ENCODE data around the gene TSPAN4.
A peak's percentile ranks its signal among the peaks of the same experiment; 100 is the strongest.

TSPAN4 gene, protein sequence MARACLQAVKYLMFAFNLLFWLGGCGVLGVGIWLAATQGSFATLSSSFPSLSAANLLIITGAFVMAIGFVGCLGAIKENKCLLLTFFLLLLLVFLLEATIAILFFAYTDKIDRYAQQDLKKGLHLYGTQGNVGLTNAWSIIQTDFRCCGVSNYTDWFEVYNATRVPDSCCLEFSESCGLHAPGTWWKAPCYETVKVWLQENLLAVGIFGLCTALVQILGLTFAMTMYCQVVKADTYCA

DNA sequence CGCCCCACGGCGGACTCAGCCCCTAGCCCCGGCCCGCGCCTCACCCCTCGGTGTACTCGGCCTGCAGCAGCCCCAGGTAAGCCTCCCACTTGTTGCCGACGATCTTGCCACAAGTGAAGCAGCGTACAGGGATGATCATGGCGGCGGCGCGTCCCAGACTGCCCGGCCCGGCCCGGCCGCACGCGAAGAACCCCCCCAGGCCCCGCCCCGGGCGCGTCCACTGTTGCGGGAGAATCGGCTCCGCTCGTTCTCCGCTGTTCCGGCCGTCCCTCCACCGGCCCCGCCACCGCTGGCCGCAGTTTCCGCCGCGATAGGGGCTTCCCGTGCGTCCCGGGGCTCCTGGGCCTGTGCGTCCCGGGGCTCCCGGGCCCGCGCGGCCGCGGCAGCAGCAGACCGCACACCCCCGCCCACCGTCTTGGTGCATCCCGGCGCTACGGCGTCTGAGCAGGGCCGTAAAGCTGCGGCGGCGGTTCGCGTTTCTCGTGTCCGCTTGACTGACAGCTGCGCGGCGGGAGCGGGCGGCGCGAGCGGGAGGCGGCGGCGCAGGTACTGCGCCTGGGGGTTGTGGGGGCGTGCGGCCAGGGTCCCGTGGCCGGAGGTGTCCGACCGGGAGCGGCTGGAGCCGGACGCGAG, at the start of gene TSPAN4, which contains the start of gene POLR2L:
Gene TSPAN4, plus strand, starts transcription at position 483 of the 633 bp plus-strand sequence. CDS start 7,453 bp downstream, outside the sequence.
Gene POLR2L, minus strand, starts transcription at position 160 of the 633 bp plus-strand sequence. Its CDS starts 21 bp downstream, at position 139.
- TF ChIP-seq POLR2A (IDR thresholded peaks at IDR 0.05; ENCODE audit: low read depth, low read length), result peak; percentile 99
- DNase-seq (ENCODE audit: insufficient read length, low spot score) (no peak), FAIRE-seq (no peak)

- no peak for DNase-seq (ENCODE audit: insufficient read length, low spot score)
- TF ChIP-seq POLR2A (IDR thresholded peaks at IDR 0.05; ENCODE audit: low read depth, low read length), result no peak
- no peak for FAIRE-seq
Observed at GRCh38 chr11:792873-793272, 49.8 kb upstream of the TSPAN4 start.

DNA sequence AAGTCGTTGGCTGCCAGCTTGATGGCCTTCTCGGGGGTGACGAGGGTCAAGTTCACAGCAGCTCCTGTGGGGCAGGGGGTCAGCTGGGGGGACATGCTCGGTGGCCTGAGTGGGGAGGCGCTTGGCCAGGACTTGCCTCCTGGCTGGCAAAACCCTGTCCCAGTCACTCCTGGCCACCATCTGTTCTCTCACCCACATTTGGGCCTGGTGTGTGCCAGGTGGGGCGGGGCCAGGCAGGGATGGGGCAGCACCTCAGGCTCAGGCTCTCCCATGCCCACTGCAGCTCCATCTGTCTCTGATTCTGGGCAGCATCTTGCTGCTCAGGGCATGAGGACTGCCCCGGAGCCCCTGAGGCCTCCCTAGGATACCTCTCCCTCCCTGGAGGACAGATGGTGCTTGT, 49.1 kb upstream of the TSPAN4 start:
- FAIRE-seq, result no peak
- no peak for DNase-seq (ENCODE audit: insufficient read length, low spot score)
- no peak for TF ChIP-seq POLR2A (IDR thresholded peaks at IDR 0.05; ENCODE audit: low read depth, low read length)

DNA sequence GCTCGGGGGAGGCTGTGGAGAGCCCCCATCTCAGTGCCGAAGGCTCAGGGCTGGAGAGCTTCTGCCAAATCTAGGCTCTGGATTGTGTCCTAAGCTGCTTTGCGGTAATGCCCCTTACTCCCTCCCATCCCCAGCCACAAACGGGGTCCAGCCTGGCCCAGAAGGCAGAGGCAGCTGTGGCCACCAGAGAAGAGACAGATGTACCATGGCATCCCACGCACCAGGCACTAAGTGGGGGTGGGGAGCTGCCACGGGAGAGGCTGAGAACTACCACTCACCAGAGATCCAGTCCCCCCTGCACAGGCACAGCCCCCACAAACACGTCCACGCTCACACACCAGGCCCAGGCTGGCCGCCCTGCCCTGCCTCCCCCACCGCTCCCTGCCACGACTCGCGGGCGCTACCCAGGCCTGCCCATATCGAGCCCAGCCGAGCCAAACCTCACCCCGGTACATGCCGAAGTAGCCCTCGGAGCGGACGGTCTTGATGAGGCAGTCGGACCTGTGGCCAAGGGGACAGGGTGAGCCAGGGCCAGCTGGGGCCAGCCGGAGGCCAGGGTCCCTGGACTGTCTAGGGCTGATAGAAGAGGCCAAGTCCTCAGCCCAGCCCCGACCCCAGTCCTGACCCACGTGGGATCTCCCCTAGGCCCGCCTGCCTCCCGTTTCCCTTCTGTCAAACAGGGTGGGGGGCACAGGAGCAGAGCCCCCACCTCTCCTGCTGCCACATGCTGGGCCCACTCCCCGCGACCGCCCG, 48.5 kb upstream of the TSPAN4 start:
- FAIRE-seq (no peak), DNase-seq (ENCODE audit: insufficient read length, low spot score) (no peak)
- TF ChIP-seq POLR2A (IDR thresholded peaks at IDR 0.05; ENCODE audit: low read depth, low read length), result no peak

- FAIRE-seq, result no peak
Observed at GRCh38 chr11:794766-795633, 47.7 kb upstream of the TSPAN4 start.

GRCh38 chr11:795634-796564, 46.8 kb upstream of the TSPAN4 start:
- DNase-seq (ENCODE audit: insufficient read length, low spot score) (peak; percentile 97), FAIRE-seq (no peak)
- peak; percentile 58 for TF ChIP-seq POLR2A (IDR thresholded peaks at IDR 0.05; ENCODE audit: low read depth, low read length)

More at GRCh38 chr11:794766-795633, 47.7 kb upstream of the TSPAN4 start:
- DNase-seq (ENCODE audit: insufficient read length, low spot score), result no peak
- TF ChIP-seq POLR2A (IDR thresholded peaks at IDR 0.05; ENCODE audit: low read depth, low read length), result no peak

DNA sequence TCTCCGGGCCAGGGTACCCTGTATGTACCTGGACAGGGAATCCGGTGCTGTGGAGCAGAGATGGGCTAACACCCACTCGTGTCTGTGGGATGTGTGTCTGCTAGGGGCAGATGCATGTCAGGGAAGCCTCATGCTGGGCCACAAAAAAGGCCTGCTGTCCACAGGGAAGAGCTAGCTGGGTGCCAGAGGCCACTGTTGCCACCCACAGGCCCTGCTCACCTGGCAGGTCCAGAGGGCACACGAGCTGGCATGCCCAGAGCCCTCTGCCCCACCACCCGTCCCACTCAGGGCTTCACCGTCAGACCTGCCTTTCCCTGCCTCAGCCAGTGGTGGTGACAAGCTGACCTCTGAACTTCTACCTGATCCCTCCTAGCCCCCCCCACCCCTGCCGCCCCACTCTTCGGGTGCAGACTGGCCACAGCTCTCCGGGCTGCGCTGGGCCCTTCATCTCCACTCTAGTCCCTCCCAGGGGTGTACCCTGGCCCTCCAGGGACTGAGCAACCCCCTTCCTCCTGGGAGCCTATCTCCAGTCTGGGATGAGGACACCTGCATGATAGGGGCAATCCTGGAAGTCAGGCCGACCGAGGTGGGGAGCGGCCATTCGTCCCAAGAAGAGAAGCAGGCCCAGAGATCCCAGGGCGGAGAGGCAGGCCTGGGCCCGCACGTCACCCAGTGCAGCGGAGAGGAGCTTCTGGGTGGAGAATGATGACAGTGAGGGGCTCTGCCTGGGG, 45.9 kb upstream of the TSPAN4 start:
- no peak for FAIRE-seq
- DNase-seq (ENCODE audit: insufficient read length, low spot score), result no peak
- TF ChIP-seq POLR2A (IDR thresholded peaks at IDR 0.05; ENCODE audit: low read depth, low read length), result no peak

DNA sequence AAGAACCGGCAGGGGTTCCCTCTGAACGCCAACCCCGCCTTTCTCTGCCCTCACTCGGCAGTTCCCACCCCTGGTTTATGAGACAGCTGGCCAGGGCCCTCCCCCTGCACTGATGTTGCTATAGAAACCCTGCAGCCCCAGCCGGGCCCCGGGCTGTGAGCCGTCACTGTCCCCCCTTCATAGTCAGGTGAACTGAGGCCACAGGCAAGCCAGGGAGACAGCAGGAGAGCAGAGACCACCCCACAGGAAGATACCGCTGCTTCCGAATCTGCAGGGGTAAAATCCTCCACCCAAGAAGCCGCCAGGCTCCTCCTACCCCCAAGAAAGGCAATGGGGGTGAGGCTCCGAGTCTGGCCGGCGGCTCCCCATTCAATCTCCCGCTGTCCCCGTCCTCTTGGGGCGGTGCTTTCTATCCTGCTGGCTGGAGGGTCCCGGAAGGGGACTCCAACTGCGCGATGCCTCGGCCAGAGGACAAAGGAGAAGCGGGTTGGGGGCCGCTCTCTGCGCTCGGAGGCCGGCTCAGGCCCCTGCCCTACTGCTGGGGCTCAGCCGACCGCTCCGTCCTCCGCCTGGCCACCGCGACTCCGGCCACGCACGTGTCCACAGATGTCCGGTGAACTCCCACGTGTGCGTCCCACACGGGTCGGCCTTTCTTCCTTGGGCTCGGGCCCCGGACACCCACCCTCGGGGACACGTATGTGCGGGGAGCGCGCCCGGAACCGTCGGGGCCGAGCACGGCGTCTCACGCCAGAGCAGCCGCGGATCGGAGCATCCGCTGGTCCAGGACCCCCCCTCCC, 45.2 kb upstream of the TSPAN4 start:
- TF ChIP-seq POLR2A (IDR thresholded peaks at IDR 0.05; ENCODE audit: low read depth, low read length), result no peak
- FAIRE-seq (no peak), DNase-seq (ENCODE audit: insufficient read length, low spot score) (no peak)

GRCh38 chr11:798093-798713, 44.4 kb upstream of the TSPAN4 start, which contains the start of gene SLC25A22:
SLC25A22 (minus strand) TSS chr11:798281; CDS start chr11:795006, 3,275 bp downstream.
- TF ChIP-seq POLR2A (IDR thresholded peaks at IDR 0.05; ENCODE audit: low read depth, low read length), result peak; percentile 62; the same call in 1 of the 2 replicates
- FAIRE-seq (no peak), DNase-seq (ENCODE audit: insufficient read length, low spot score) (no peak)

GRCh38 chr11:799641-800316, 42.9 kb upstream of the TSPAN4 start:
- DNase-seq (ENCODE audit: insufficient read length, low spot score) (no peak), FAIRE-seq (no peak)
- no peak for TF ChIP-seq POLR2A (IDR thresholded peaks at IDR 0.05; ENCODE audit: low read depth, low read length)

Data from H54 (cell line).